GM12878 (cell line): ENCODE measurements around the gene RHNO1. TPM values are rescaled to one million over a fixed set of nuclear protein-coding genes. Genes with fewer than 3 reads are reported as not detected.

ENCODE experiments used
- ATAC-seq: fragments of 200-7000 bp; cut with Tn5 transposase; 3 replicates; pipeline ENCODE4 v1.9.1; 2020; ENCODE audit warnings: mild to moderate bottlenecking, moderate library complexity
- BruUV-seq: library from RNA; stranded (reverse); fragments of 400-500 nt; replicated peaks from 2 replicates; lab custom pipeline; 2021; lab: Mats Ljungman, UMichigan
- CTCF ChIA-PET: fragments of 300-600 bp; sonication (Branson Sonifier 250); formaldehyde crosslinking; extraction: SDS; loops from one replicate; lab custom pipeline; 2021; ENCODE audit warnings: inconsistent platforms; lab: Yijun Ruan, JAX
- POLR2A ChIA-PET: fragments of 350-600 bp; formaldehyde crosslinking; extraction: SDS; loops from one replicate; lab custom pipeline; 2021; ENCODE audit warnings: inconsistent platforms; lab: Charles Lee
- RAD21 ChIA-PET: fragments of 300-600 bp; sonication (Branson Sonifier 250); formaldehyde crosslinking; loops from one replicate; lab custom pipeline; 2023; ENCODE audit warnings: antibody characterized with exemption; ENCODE audit not compliant: unreplicated experiment; lab: Charles Lee
- SMC1A ChIA-PET: fragments of 300-600 bp; sonication (Branson Sonifier 250); formaldehyde crosslinking; loops from one replicate; lab custom pipeline; 2023; ENCODE audit not compliant: unreplicated experiment, uncharacterized antibody; lab: Charles Lee
- DNase-seq: peaks from one replicate; pipeline ENCODE4 v3.0.0-alpha.2; 2011; ENCODE audit warnings: low read depth, low spot score
- FAIRE-seq: peaks from 3 replicates; lab custom pipeline; 2011; peaks lifted over from hg19 to GRCh38; lab: Jason Lieb, UNC
- H2AFZ ChIP-seq: 2 replicates; pipeline ENCODE4 v1.6.0; 2011; ENCODE audit warnings: low read depth, low read length, control low read depth; ENCODE audit not compliant: control insufficient read depth
- H3K27ac ChIP-seq: 2 replicates; pipeline ENCODE4 v1.5.1; 2011; ENCODE audit warnings: control low read depth; ENCODE audit not compliant: control insufficient read depth, insufficient read depth
- H3K27me3 ChIP-seq, 2 experiments: replicated peaks in 1 of 2; 2 replicates each; pipeline versions ENCODE4 v1.6.0 to v1.6.1; 2011; ENCODE audit warnings: low read length in 1 of 2; ENCODE audit not compliant: control insufficient read depth in 2 of 2, insufficient read depth in 2 of 2
- H3K36me3 ChIP-seq, 2 experiments: 2 replicates each; pipeline ENCODE4 v1.5.1; 2011; ENCODE audit warnings: low read length in 1 of 2; ENCODE audit not compliant: control insufficient read depth in 2 of 2, insufficient read depth in 2 of 2
- H3K4me1 ChIP-seq: 2 replicates; pipeline ENCODE4 v1.6.1; 2011; ENCODE audit warnings: mild to moderate bottlenecking, low read length, moderate library complexity, mixed read lengths; ENCODE audit not compliant: control insufficient read depth, insufficient read depth
- H3K4me2 ChIP-seq: 2 replicates; pipeline ENCODE4 v1.6.0; 2011; ENCODE audit warnings: control low read depth; ENCODE audit not compliant: control insufficient read depth, insufficient read depth
- H3K4me3 ChIP-seq: fragments of 200-600 bp; sonication (generic); 2 replicates; pipeline ENCODE4 v1.5.1; 2016
- H3K79me2 ChIP-seq: 2 replicates; pipeline ENCODE4 v1.6.0; 2011; ENCODE audit warnings: low read length; ENCODE audit not compliant: control insufficient read depth, insufficient read depth
- H3K9ac ChIP-seq: 2 replicates; pipeline ENCODE4 v1.8.0; 2011; ENCODE audit warnings: low read length, control low read depth, mixed read lengths; ENCODE audit not compliant: control insufficient read depth, insufficient read depth
- H3K9me3 ChIP-seq: replicated peaks from 3 replicates; pipeline ENCODE4 v1.5.1; 2011; ENCODE audit warnings: mild to moderate bottlenecking, low read length; ENCODE audit not compliant: control insufficient read depth, insufficient read depth
- H4K20me1 ChIP-seq: 2 replicates; pipeline ENCODE4 v1.6.0; 2011; ENCODE audit not compliant: control insufficient read depth, insufficient read depth
- SMARCA5 ChIP-seq: fragments of 450-650 bp; IDR thresholded peaks from 2 replicates; pipeline ENCODE4 v1.6.1; 2017; ENCODE audit warnings: mild to moderate bottlenecking
- SPI1 ChIP-seq: IDR thresholded peaks from 2 replicates; pipeline ENCODE4 v1.6.1; 2011; ENCODE audit warnings: low read depth, mild to moderate bottlenecking, low read length, moderate library complexity, borderline replicate concordance; ENCODE audit not compliant: insufficient read depth
- YBX1 ChIP-seq: fragments of 450-650 bp; IDR thresholded peaks from 2 replicates; pipeline ENCODE4 v1.6.1; 2016; ENCODE audit warnings: antibody characterized with exemption
- WGBS: methylation state at CpG from one replicate; pipeline ENCODE4 v1.1.6; 2016; ENCODE audit warnings: low lambda C conversion rate; ENCODE audit not compliant: insufficient replicate concordance, insufficient coverage; ENCODE audit errors: missing lambda C conversion rate; 5-methylcytosine and 5-hydroxymethylcytosine counted together
- in situ Hi-C: fragments of 300-500 bp; cut with MboI; formaldehyde crosslinking; loops from 9 replicates; pipeline ENCODE4 v1.14.3; 2018; ENCODE audit warnings: mixed read lengths
- intact Hi-C: fragments of 100-400 bp; cut with micrococcal nuclease; formaldehyde crosslinking; loops from one replicate; pipeline ENCODE4 v1.14.2; 2022; ENCODE audit not compliant: unreplicated experiment
- polyA plus RNA-seq, 11 experiments: library from polyadenylated mRNA; depleted of rRNA in 4 of 11; unstranded in 6 of 11; stranded (reverse) in 5 of 11; fragments of >200 nt; fragmentation: Nextera tagmentation in 4 of 11; fragmentation: Illumina TruSeq in 1 of 11; extraction: Ambion mirVana in 4 of 11; extraction: Trizol in 1 of 11; gene quantifications; 1 replicate in 1 of 11; 2 replicates in 10 of 11; pipeline versions ENCODE4 v1.2.1 to v1.2.3, GENCODE V29; 2011 to 2016; ENCODE audit warnings: inconsistent platforms in 2 of 11, missing spikeins in 2 of 11, low read depth in 1 of 11
- total RNA-seq, 4 experiments: library from RNA; depleted of rRNA in 3 of 4; stranded (reverse); fragments of >200 nt in 3 of 4; fragmentation: Illumina TruSeq in 1 of 4; extraction: Trizol in 1 of 4; gene quantifications; 2 replicates each; pipeline versions ENCODE4 v1.2.1 to v1.2.3, GENCODE V29; 2013 to 2021
- TF ChIP-seq, protein P1 (sequence below), 3 experiments: IDR thresholded peaks in 2 of 3; conservative IDR thresholded peaks in 1 of 3; 2 replicates each; pipeline ENCODE4 v1.5.1; 2011; ENCODE audit warnings: low read depth in 3 of 3, low read length in 3 of 3, mild to moderate bottlenecking in 3 of 3, control low read depth in 2 of 3, moderate library complexity in 2 of 3, inconsistent platforms in 1 of 3, mixed read lengths in 1 of 3; ENCODE audit not compliant: control insufficient read depth in 2 of 3, insufficient read depth in 1 of 3; ENCODE audit errors: extremely low read depth in 1 of 3

The RHNO1 gene
- total and polyA plus RNA-seq, 10 of the 15 experiments (the other 5 are each of a cell fraction or from before 2014, with no cell fraction given), result 27.9 to 91.6 (median 49.3) TPM

DNA sequence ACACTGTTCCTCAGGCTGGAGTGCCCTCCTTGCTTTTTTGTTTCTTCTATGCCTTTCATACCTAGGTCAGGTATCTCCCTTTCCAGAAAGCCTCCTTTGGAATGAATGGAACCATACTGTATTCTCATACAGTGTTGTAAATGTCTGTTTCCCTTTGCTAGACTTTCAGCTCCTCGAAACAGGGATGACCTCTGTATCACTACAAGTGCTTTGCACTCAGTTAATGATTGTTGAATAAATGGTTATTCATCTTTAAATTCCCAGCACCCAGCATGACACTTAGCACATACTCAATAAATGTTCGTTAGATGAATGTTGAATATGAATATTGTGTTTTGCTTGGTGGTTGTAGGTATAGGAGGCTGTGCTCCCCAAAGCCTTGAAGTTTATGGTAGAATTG is 7.8 kb downstream of the RHNO1 start (continued):
- TF ChIP-seq SPI1 (no peak), SMARCA5 (no peak)
- TF ChIP-seq, protein P1, sequence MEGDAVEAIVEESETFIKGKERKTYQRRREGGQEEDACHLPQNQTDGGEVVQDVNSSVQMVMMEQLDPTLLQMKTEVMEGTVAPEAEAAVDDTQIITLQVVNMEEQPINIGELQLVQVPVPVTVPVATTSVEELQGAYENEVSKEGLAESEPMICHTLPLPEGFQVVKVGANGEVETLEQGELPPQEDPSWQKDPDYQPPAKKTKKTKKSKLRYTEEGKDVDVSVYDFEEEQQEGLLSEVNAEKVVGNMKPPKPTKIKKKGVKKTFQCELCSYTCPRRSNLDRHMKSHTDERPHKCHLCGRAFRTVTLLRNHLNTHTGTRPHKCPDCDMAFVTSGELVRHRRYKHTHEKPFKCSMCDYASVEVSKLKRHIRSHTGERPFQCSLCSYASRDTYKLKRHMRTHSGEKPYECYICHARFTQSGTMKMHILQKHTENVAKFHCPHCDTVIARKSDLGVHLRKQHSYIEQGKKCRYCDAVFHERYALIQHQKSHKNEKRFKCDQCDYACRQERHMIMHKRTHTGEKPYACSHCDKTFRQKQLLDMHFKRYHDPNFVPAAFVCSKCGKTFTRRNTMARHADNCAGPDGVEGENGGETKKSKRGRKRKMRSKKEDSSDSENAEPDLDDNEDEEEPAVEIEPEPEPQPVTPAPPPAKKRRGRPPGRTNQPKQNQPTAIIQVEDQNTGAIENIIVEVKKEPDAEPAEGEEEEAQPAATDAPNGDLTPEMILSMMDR (IDR thresholded peaks at IDR 0.05 in 2 of 3, conservative IDR thresholded peaks at IDR 0.05 in 1 of 3; ENCODE audit: control insufficient read depth in 2 of 3, extremely low read depth in 1 of 3, insufficient read depth in 1 of 3, low read depth in 3 of 3, low read length in 3 of 3), result no peak

DNA sequence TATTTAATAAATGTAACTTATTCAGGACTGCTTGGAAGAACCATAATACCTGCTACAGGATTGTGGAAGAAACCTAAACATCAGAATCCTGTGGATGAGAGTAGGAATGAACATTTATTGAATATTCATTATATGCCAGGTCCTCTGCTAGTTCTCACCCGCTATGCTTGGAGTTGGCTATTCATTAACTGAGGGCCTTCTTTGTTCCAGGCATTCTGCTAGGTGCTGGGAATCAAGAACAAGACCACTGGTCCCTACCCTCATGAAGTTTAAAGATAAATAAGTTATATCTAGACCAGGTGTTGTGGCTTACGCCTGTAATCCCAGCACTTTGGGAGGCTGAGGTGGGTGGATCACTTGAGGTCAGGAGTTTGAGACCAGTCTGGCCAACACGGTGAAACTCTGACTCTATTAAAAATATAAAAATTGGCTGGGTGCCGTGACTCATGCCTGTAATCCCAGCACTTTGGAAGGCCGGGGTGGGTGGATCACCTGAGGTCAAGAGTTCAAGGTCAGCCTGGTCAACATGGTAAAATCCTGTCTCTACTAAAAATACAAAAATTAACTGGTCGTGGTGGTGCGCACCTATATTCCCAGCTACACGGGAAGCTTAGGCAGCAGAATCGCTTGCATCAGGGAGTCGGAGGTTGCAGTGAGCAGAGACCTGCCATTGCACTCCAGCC is 9.9 kb downstream of the RHNO1 start:
- DNase-seq, result no peak
- H3K9ac ChIP-seq, result no peak overlapping the region
- POLR2A ChIA-PET, result interaction anchor here (0.6 to 1.2 kb wide), 5 partner anchors 10 to 29 kb away, joined by 3 to 7 read pairs (median 4); partner anchors contain the start of genes FOXM1 and RHNO1
- RAD21 ChIA-PET, result no interaction called here
- in situ Hi-C loops (no loop called here), intact Hi-C loops (no loop called here)
- 97% methylated on average over 10 of the region's 10 CpGs for WGBS
- no peak overlapping the region for H3K27ac ChIP-seq
- no peak overlapping the region for H2AFZ ChIP-seq
- H3K9me3 ChIP-seq, result no peaks in the 10 kb centered on the region
- BruUV-seq, result no TSS peak
- no peak for ATAC-seq
- no peak overlapping the region for H3K4me3 ChIP-seq
- no peak overlapping the region for H3K4me2 ChIP-seq
- SMC1A ChIA-PET, result no interaction called here
- H3K79me2 ChIP-seq, result peaks cover 8% of the 10 kb centered on the region
- FAIRE-seq, result no peak
- no peak for TF ChIP-seq YBX1
- no peaks in the 10 kb centered on the region for H3K27me3 ChIP-seq
- no peaks in the 10 kb centered on the region for H4K20me1 ChIP-seq
- CTCF ChIA-PET, result interaction anchor here (0.7 to 2.3 kb wide), 3 partner anchors 9 to 147 kb away, joined by 3 to 10 read pairs (median 4); no protein-coding TSS in a partner anchor
- peaks cover 0 to 5% of the 10 kb centered on the region in 2 experiments; a peak in 2 of 4 replicates for H3K36me3 ChIP-seq
- H3K4me1 ChIP-seq, result peaks cover 4% of the 10 kb centered on the region
